SW 1271 (cell line): ENCODE data around the gene TMTC1.

Experiments used
- DNase-seq, 2 experiments: peaks; one replicate each; lab custom pipeline; 2025; lab: John Stamatoyannopoulos, UW

The TMTC1 gene

GRCh38 chr12:29780084-29780483 lies 3.7 kb downstream of the TMTC1 start:
- DNase-seq = no peak

GRCh38 chr12:29778531-29778930 lies 5.2 kb downstream of the TMTC1 start:
- no peak for DNase-seq

GRCh38 chr12:29773076-29773475 lies 10.7 kb downstream of the TMTC1 start:
- no peak for DNase-seq

GRCh38 chr12:29771786-29772185 lies 12.0 kb downstream of the TMTC1 start:
- DNase-seq = no peak

- no peak for DNase-seq
Observed at GRCh38 chr12:29771165-29771564, 12.6 kb downstream of the TMTC1 start.

GRCh38 chr12:29769162-29769858 lies 14.4 kb downstream of the TMTC1 start:
- DNase-seq = no peak

- no peak for DNase-seq
Observed at GRCh38 chr12:29768372-29768771, 15.4 kb downstream of the TMTC1 start.

- no peak for DNase-seq
Observed at GRCh38 chr12:29763301-29763683, 20.4 kb downstream of the TMTC1 start.

GRCh38 chr12:29762637-29763300 lies 21.0 kb downstream of the TMTC1 start:
- no peak for DNase-seq

- no peak for DNase-seq
Observed at GRCh38 chr12:29759950-29760349, 23.8 kb downstream of the TMTC1 start.

GRCh38 chr12:29756741-29757390 lies 26.9 kb downstream of the TMTC1 start:
- DNase-seq = no peak

GRCh38 chr12:29754235-29755189 lies 29.2 kb downstream of the TMTC1 start:
- DNase-seq = no peak

GRCh38 chr12:29752121-29752520 lies 31.6 kb downstream of the TMTC1 start:
- no peak for DNase-seq

GRCh38 chr12:29751676-29752075 lies 32.1 kb downstream of the TMTC1 start:
- no peak for DNase-seq

GRCh38 chr12:29750928-29751220 lies 32.9 kb downstream of the TMTC1 start:
- DNase-seq = no peak

GRCh38 chr12:29750131-29750927 lies 33.4 kb downstream of the TMTC1 start:
- DNase-seq = no peak

GRCh38 chr12:29744365-29744764 lies 39.4 kb downstream of the TMTC1 start:
- no peak for DNase-seq

- peak; percentile 39 to 52 for DNase-seq
Observed at GRCh38 chr12:29743801-29744200, 39.9 kb downstream of the TMTC1 start.

GRCh38 chr12:29743077-29743476 lies 40.7 kb downstream of the TMTC1 start:
- DNase-seq = no peak

GRCh38 chr12:29742646-29743045 lies 41.1 kb downstream of the TMTC1 start:
- no peak for DNase-seq
